ENCODE measurements around the gene ZNF300.
A peak's percentile ranks its signal among the peaks of the same experiment; 100 is the strongest.
"Not testable (repeated sequence)": the region's sequence is repeated elsewhere in the genome, so short reads cannot be mapped to it uniquely, and the experiment has no call there.

ZNF300 gene

DNA sequence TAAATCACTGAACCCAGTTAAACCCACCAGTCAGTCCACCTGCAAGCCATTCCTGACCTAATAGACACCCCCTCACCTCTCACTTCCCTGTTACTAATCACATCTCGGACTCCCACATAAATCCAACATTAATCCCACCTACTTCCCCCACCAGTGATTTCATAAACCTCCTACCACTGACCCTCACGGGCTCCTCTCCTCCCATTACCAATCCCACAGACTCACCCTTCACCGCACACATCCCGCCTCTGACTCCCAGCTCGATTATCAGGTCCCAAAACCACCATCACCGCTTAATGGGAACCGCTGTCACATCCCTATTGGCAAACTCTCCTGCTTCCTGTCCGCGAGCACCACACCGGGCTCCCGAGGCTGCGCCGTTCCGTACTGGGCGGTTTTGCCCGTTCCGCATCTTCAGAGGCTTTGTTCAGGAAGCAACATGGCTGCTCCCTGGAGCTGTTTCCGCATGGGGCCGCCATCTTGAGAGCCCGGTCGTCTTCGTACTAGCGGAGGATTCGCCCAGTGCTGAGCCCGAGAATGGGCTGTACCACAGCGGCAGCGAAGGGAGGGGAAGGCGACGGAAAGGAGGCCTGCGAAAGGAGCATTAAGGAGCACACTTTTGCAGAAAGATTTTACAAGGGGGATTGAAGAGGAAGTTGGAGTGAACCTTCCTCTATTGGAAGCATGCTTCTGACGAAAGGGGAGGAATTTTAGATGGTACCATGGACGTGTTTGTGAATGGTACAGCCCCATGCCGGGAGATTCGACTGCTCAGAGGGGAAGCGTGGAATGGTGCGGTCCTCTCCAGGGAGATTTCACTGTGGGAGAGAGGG is at the start of gene ZNF300:
Gene ZNF300 (minus strand): TSS at position 502 of the 833 bp plus-strand sequence. CDS start 1,825 bp downstream, outside the sequence.
- peak; percentile 90 for DNase-seq

DNA sequence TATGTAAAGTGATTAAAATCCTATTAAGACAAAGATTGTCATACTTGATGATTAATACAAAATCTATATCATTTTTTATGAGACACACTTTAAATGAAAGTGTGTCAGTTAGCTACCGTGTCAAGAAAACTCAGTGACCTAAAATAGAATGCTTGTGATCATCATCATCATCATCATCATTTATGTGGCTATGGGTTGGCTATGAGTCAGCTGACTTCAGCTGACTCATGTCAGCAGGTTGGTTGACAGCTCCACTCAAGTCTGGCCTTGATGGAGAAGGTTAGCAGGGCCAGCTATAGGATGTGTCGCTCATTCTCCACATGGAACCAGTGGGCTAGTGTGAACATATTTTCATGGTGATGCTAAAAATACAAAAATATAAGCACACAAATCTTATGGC is 43.8 kb upstream of the ZNF300 start:
- DNase-seq = no peak

DNA sequence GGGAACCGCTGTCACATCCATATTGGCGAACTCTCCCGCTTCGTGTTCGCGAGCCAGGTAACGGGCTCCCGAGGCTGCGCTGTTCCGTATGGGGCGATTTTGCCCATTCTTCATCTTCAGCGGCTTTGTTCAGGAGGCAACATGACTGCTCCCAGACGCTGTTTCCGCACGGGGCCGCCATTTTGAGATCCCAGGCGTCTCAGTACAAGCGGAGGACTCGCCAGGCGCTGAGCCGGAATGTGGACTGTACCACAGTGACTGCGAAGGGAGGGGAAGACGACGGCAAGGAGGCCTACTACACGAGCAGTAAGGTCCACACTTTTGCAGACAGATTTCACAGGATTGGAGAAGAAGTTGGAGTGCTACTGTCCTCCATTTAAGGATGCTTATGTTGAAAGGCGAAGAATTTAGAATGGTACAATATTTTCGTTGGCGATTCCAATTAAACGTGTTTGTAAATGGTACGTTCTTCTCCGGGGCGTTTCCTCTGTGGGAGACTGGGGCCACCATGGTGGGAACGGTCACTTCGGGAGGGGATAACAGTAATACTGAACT is 41.6 kb upstream of the ZNF300 start:
- DNase-seq = no peak

DNA sequence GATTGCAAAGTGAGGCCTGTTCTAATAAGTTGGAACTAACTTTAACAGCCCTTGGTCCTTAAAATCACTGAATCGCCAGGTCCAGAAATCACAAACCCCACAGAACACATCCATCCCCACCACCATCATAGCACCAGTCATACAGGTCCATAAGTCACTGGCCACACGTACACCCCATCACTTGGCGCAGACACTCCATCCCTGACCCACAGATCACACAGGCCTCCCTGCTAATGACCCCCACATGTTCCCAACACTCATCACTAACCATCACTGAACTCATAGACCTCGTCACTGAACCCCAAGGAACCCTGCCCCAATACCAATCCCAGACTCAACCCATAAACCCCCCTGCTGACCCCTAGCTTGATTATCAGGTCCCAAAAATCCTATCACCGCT is 41.2 kb upstream of the ZNF300 start:
- no peak for DNase-seq

GRCh38 chr5:150945486-150945885 is 40.7 kb upstream of the ZNF300 start:
- DNase-seq = no peak

- no peak for DNase-seq
These were observed 26.7 kb upstream of the ZNF300 start for GRCh38 chr5:150931368-150931965.

- DNase-seq = no peak
These were observed 13.8 kb upstream of the ZNF300 start for GRCh38 chr5:150918613-150919012.

DNA sequence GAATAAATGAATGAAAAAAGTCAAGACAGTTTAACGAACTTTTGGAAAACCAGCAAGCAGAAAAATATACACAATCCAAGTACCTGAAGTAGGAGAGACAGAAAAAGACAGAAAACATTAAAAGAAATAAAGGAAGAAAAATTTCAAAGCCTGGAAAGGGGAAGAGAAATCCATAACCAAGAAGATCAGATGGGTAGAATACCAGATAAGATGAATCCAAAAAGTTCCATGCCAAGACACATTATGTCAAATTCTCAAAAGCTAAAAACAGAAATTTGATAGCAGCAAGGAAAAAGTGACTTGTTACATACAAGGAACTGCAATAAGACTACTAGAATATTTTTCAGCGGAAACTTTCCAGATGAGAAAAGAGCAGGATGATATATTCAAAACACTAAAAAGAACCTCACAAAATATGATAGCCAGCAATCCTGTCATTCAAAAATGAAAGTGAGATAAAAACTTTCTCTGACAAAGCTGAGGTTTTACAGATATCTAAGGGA is 7.6 kb upstream of the ZNF300 start:
- no peak for DNase-seq

- DNase-seq = no peak
These were observed 518 bp upstream of the ZNF300 start for GRCh38 chr5:150905312-150905683.

DNA sequence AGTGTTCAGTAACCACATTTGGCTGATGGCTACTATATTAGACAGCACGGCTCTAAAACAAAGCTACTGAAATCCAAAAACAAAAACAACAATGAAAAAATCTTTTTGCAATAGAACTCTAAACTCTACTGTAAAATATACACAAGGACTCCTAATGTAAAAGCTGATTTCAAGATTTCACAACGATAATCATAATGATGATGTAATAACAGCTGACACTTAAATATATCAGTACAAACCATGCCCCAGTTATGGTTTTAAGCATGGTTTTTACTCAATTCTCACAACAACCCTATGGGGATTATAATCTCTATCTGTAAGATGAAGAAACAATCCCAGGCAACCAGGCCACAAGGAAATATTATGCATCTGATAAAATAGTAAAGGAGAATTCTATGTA is 3.3 kb downstream of the ZNF300 start:
- no peak for DNase-seq

DNA sequence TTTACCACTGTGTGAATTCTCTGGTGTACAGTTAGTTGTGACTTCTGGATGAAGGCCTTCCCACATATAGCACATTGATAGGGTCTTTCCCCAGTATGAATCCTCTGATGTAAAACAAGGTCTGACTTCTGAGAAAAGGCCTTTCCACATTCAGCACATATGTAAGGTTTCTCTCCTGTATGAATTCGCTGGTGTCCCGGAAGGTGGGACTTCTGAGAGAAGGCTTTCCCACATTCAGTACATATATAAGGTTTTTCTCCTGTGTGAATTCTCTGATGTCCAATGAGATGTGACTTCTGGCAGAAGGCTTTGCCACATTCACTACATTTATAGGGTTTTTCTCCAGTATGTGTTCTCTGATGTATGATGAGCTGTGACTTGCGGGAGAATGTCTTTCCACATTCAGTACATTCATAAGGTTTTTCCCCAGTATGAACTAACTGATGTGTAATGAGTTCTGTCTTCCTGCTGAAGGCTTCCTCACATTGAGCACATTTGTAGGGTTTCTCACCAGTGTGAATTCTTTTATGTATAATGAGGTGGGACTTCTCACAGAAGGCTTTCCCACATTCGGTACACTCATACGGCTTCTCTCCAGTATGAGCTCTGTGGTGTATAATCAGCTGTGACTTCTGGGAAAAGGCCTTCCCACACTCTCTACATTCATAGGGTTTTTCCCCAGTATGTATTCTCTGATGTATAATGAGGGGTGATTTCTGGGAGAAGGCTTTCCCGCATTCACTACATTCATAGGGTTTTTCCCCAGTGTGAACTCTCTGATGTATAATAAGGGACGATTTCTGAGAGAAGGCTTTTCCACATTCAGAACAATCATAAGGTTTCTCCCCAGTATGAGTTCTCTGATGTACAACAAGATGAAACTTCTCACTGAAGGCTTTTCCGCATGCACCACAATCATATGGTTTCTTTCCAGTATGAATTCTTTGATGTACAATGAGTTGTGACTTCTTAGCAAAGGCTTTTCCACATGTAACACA is 9.1 kb downstream of the ZNF300 start:
- DNase-seq = no peak

- no peak for DNase-seq
These were observed 25.4 kb downstream of the ZNF300 start for GRCh38 chr5:150879358-150879757.

- DNase-seq = no peak
These were observed 42.7 kb downstream of the ZNF300 start for GRCh38 chr5:150862070-150862469.

- DNase-seq = no peak
These were observed 44.4 kb downstream of the ZNF300 start for GRCh38 chr5:150860246-150860821.

- DNase-seq = not testable (repeated sequence)
These were observed 48.1 kb downstream of the ZNF300 start for GRCh38 chr5:150856700-150857099.

- DNase-seq = no peak
These were observed 51.2 kb downstream of the ZNF300 start for GRCh38 chr5:150853561-150853960.

GRCh38 chr5:150851039-150851438 is 53.7 kb downstream of the ZNF300 start:
- DNase-seq = no peak

DNA sequence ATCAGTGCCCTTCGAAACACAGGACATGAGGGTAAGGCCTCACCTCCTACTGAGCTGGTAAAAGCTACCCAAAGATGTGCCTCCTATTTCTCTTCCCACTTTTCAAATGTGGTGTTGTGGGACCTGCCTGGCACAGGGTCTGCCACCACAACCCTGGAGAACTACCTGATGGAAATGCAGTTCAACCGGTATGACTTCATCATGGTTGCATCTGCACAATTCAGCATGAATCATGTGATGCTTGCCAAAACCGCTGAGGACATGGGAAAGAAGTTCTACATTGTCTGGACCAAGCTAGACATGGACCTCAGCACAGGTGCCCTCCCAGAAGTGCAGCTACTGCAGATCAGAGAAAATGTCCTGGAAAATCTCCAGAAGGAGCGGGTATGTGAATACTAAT is 56.5 kb downstream of the ZNF300 start:
- DNase-seq = no peak

DNA sequence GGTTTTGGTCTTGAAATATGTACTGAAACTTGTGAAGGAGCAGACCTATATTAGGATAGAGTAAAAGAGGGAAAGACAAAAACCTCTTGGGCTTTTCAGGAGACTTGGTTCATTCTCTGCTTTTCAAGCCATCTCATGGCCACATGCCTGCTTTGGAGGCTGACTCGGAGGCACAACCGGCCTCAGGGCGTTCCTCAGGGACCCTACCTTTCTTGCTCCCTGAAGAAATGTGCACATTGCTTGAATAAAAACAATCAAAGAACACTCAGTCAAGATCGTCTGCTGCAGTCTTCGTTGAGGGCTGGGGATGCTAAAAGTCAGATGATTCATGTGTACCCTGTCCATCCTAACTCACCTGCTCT is 57.5 kb downstream of the ZNF300 start:
- DNase-seq = no peak

- peak; percentile 30 for DNase-seq
These were observed 58.0 kb downstream of the ZNF300 start for GRCh38 chr5:150846654-150847333.

DNA sequence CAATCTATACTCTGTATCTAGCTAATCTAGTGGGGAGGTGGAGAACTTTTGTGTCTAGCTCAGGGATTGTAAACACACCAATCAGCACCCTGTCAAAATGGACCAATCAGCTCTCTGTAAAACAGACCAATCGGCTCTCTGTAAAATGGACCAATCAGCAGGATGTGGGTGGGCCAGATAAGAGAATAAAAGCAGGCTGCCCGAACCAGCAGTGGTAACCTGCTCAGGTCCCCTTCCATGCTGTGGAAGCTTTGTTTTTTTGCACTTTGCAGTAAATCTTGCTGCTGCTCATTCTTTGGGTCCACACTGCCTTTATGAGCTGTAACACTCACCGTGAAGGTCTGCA is 58.5 kb downstream of the ZNF300 start, which contains the start of gene IRGM:
Gene IRGM (plus strand): TSS at position 214 of the 346 bp plus-strand sequence. CDS start 1,603 bp downstream, outside the sequence.
- not testable (repeated sequence) for DNase-seq
